HG02970 (cell line): ENCODE results near the gene BCL2L15.
A peak's percentile ranks its signal among the peaks of the same experiment; 100 is the strongest.

Experiments
- ATAC-seq: cut with Tn5 transposase; IDR thresholded peaks from one replicate; pipeline ENCODE4 v1.9.1; 2021; ENCODE audit warnings: mild to moderate bottlenecking, moderate library complexity, moderate number of reproducible peaks; ENCODE audit not compliant: unreplicated experiment, low FRiP score

BCL2L15 gene

GRCh38 chr1:113887402-113888175 is at the start of gene BCL2L15:
Gene BCL2L15 (minus strand): TSS chr1:113887581. CDS start chr1:113887375, 206 bp downstream.
- ATAC-seq, result no peak

- no peak for ATAC-seq
Observed at GRCh38 chr1:113937146-113937545, 49.8 kb upstream of the BCL2L15 start.

GRCh38 chr1:113935970-113936369 is 48.6 kb upstream of the BCL2L15 start:
- no peak for ATAC-seq

GRCh38 chr1:113935176-113935575 is 47.8 kb upstream of the BCL2L15 start:
- no peak for ATAC-seq

GRCh38 chr1:113934511-113935055 is 47.2 kb upstream of the BCL2L15 start:
- no peak for ATAC-seq

GRCh38 chr1:113934006-113934405 is 46.6 kb upstream of the BCL2L15 start:
- no peak for ATAC-seq

GRCh38 chr1:113931451-113931851 is 44.1 kb upstream of the BCL2L15 start:
- ATAC-seq, result no peak

- peak; percentile 25 for ATAC-seq
Observed at GRCh38 chr1:113930499-113931161, 43.2 kb upstream of the BCL2L15 start.

- ATAC-seq, result peak; percentile 31
Observed at GRCh38 chr1:113929750-113930498, 42.5 kb upstream of the BCL2L15 start.

GRCh38 chr1:113928941-113929749 is 41.8 kb upstream of the BCL2L15 start, which contains the start of gene HIPK1:
Gene HIPK1 (plus strand): TSS chr1:113929324.
- ATAC-seq, result peak; percentile 73

- no peak for ATAC-seq
Observed at GRCh38 chr1:113928187-113928930, 41.0 kb upstream of the BCL2L15 start.

- no peak for ATAC-seq
Observed at GRCh38 chr1:113924473-113924872, 37.1 kb upstream of the BCL2L15 start.

- no peak for ATAC-seq
Observed at GRCh38 chr1:113922957-113923356, 35.6 kb upstream of the BCL2L15 start.

- no peak for ATAC-seq
Observed at GRCh38 chr1:113918243-113918642, 30.9 kb upstream of the BCL2L15 start.

- no peak for ATAC-seq
Observed at GRCh38 chr1:113917400-113918082, 30.2 kb upstream of the BCL2L15 start.

- no peak for ATAC-seq
Observed at GRCh38 chr1:113916974-113917373, 29.6 kb upstream of the BCL2L15 start.

GRCh38 chr1:113913887-113914664 is 26.7 kb upstream of the BCL2L15 start:
- ATAC-seq, result no peak

GRCh38 chr1:113913312-113913668 is 25.9 kb upstream of the BCL2L15 start:
- no peak for ATAC-seq
